ENCODE data around the gene HDAC1. TPM values are rescaled to one million over a fixed set of nuclear protein-coding genes. Genes with fewer than 3 reads are reported as not detected.

HDAC1 gene
- total and polyA plus RNA-seq, 2 of the 13 experiments (the other 11 are each of a cell fraction or from before 2014, with no cell fraction given): 93.5 to 189 TPM

DNA sequence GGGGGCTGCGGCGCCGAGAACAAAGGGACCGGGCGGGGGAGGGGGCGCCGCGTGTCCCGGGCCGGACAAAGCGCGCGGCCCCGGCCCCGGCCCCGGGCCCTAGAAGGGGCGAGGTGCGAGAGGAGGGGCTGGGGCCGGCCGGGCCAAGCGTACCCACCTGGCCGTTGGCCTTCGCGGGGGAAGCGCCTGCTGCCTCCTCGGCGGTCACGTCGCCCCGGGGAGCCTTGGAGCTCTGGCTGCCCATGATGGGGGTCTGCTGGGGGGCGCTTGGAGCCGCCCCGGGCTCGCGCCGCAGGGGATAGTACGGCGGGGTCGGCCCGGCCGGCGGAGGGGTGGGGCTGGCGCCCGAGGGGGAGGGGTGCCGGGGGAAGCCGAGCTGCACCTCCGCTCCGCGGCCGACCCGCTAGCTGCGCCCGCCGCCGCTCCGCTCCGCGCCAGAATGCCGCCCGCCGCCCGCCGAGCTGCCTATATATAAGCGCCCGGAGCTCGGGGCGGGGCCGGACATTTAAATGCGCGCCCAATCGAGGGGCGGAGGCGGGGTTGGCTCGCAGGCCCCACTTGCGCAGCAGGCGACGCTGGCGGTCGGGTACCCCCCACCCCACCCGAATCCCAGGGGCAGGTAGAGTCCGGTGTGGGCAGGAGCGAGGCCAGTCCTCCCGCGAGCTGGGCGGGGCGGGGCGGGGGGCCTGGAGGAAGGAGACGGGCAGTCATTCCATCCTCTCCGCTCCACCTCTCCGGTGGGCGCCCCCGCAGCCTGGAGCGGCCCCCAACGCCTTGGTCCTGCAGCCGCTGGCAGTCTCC lies 44.1 kb downstream of the HDAC1 start, which contains the start of gene MARCKSL1 (continued):
- TF ChIP-seq, protein P1, sequence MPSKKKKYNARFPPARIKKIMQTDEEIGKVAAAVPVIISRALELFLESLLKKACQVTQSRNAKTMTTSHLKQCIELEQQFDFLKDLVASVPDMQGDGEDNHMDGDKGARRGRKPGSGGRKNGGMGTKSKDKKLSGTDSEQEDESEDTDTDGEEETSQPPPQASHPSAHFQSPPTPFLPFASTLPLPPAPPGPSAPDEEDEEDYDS (CRISPR knock-in tag; IDR thresholded peaks at IDR 0.05): peak; percentile 98
- TF ChIP-seq MBD4 (IDR thresholded peaks at IDR 0.05; ENCODE audit: borderline replicate concordance, low read length) (no peak), TBX2 (CRISPR knock-in tag; IDR thresholded peaks at IDR 0.05; ENCODE audit: borderline replicate concordance) (no peak; the same call in 1 of the 2 replicates), SMARCE1 (IDR thresholded peaks at IDR 0.05; ENCODE audit: borderline replicate concordance) (no peak), SATB2 (CRISPR knock-in tag; IDR thresholded peaks at IDR 0.05) (no peak), XBP1 (CRISPR knock-in tag; IDR thresholded peaks at IDR 0.05) (no peak), KDM3A (CRISPR knock-in tag; IDR thresholded peaks at IDR 0.05; ENCODE audit: low read depth) (peak; percentile 41; the same call in 1 of the 2 replicates), ZNF335 (CRISPR knock-in tag; IDR thresholded peaks at IDR 0.05) (no peak), SCMH1 (CRISPR knock-in tag; IDR thresholded peaks at IDR 0.05; ENCODE audit: borderline replicate concordance) (no peak), TSC22D2 (CRISPR knock-in tag; IDR thresholded peaks at IDR 0.05; ENCODE audit: borderline replicate concordance) (no peak), HNRNPH1 (optimal IDR thresholded peaks at IDR 0.05; ENCODE audit: low read depth, low read length) (no peak), ZNF543 (CRISPR knock-in tag; IDR thresholded peaks at IDR 0.05) (0 out of 2 replicates have a peak, but pooled peaks have one; percentile 60), YY1 (IDR thresholded peaks at IDR 0.05; ENCODE audit: insufficient read depth, insufficient replicate concordance, low read depth, low read length) (peak; percentile 78), SMAD9 (CRISPR knock-in tag; IDR thresholded peaks at IDR 0.05) (no peak), TAF1 (CRISPR knock-in tag; IDR thresholded peaks at IDR 0.05) (peak; percentile 85), FOXP1 (IDR thresholded peaks at IDR 0.05) (no peak), FOXP1 (CRISPR knock-in tag; IDR thresholded peaks at IDR 0.05) (no peak), FOXA1 (IDR thresholded peaks at IDR 0.05) (no peak), FOXA1 (CRISPR knock-in tag; IDR thresholded peaks at IDR 0.05) (no peak), SKI (IDR thresholded peaks at IDR 0.05; ENCODE audit: partially characterized antibody) (no peak), MIER3 (CRISPR knock-in tag; IDR thresholded peaks at IDR 0.05; ENCODE audit: borderline replicate concordance) (no peak), NR1H2 (CRISPR knock-in tag; IDR thresholded peaks at IDR 0.05; ENCODE audit: borderline replicate concordance, low read depth) (no peak), ZNF891 (CRISPR knock-in tag; IDR thresholded peaks at IDR 0.05) (no peak), MLLT10 (CRISPR knock-in tag; IDR thresholded peaks at IDR 0.05) (no peak), HDAC6 (IDR thresholded peaks at IDR 0.05; ENCODE audit: low read depth, low read length) (no peak), PHF21A (CRISPR knock-in tag; IDR thresholded peaks at IDR 0.05) (no peak)
- TF ChIP-seq, protein P2, sequence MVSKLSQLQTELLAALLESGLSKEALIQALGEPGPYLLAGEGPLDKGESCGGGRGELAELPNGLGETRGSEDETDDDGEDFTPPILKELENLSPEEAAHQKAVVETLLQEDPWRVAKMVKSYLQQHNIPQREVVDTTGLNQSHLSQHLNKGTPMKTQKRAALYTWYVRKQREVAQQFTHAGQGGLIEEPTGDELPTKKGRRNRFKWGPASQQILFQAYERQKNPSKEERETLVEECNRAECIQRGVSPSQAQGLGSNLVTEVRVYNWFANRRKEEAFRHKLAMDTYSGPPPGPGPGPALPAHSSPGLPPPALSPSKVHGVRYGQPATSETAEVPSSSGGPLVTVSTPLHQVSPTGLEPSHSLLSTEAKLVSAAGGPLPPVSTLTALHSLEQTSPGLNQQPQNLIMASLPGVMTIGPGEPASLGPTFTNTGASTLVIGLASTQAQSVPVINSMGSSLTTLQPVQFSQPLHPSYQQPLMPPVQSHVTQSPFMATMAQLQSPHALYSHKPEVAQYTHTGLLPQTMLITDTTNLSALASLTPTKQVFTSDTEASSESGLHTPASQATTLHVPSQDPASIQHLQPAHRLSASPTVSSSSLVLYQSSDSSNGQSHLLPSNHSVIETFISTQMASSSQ (IDR thresholded peaks at IDR 0.05; ENCODE audit: low read depth): no peak
- TF ChIP-seq, protein P2 (CRISPR knock-in tag; IDR thresholded peaks at IDR 0.05; ENCODE audit: borderline replicate concordance): no peak; the same call in 1 of the 2 replicates
- TF ChIP-seq, protein P3, sequence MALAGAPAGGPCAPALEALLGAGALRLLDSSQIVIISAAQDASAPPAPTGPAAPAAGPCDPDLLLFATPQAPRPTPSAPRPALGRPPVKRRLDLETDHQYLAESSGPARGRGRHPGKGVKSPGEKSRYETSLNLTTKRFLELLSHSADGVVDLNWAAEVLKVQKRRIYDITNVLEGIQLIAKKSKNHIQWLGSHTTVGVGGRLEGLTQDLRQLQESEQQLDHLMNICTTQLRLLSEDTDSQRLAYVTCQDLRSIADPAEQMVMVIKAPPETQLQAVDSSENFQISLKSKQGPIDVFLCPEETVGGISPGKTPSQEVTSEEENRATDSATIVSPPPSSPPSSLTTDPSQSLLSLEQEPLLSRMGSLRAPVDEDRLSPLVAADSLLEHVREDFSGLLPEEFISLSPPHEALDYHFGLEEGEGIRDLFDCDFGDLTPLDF (CRISPR knock-in tag; IDR thresholded peaks at IDR 0.05): peak; percentile 41

All from HepG2 (cell line).